ENCODE results near the gene ZDHHC18.

The ZDHHC18 gene

DNA sequence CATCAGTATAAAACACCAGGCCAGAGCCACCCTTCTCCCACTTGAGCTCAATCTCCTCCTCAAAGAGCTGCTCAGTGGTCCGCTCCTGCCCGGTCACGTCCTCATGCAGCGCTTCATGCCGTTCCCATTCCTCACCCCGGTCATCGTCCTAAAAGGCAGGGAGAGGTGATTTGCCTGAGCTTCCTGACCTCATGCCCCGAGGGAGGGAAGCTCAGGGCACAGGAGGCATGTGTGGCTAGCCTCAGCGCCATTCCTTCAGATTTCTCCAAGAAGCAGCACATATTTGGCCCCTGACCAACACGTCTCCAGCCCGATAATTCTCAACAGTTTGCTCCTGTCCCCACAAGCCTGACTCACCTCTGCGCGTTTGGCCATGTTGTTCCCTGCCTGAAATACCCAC lies 67.8 kb downstream of the ZDHHC18 start:
- no peak overlapping the region for H3K4me3 ChIP-seq (ENCODE audit: low read depth, low read length)
- H3K27me3 ChIP-seq (ENCODE audit: insufficient read depth, low read depth, severe bottlenecking): no peaks in the 10 kb centered on the region
- DNase-seq: no peak
- H3K27ac ChIP-seq: no peak overlapping the region
- peaks cover 66% of the 10 kb centered on the region for H3K36me3 ChIP-seq
- H3K9me3 ChIP-seq (ENCODE audit: severe bottlenecking): no peaks in the 10 kb centered on the region
- TF ChIP-seq, protein P1, sequence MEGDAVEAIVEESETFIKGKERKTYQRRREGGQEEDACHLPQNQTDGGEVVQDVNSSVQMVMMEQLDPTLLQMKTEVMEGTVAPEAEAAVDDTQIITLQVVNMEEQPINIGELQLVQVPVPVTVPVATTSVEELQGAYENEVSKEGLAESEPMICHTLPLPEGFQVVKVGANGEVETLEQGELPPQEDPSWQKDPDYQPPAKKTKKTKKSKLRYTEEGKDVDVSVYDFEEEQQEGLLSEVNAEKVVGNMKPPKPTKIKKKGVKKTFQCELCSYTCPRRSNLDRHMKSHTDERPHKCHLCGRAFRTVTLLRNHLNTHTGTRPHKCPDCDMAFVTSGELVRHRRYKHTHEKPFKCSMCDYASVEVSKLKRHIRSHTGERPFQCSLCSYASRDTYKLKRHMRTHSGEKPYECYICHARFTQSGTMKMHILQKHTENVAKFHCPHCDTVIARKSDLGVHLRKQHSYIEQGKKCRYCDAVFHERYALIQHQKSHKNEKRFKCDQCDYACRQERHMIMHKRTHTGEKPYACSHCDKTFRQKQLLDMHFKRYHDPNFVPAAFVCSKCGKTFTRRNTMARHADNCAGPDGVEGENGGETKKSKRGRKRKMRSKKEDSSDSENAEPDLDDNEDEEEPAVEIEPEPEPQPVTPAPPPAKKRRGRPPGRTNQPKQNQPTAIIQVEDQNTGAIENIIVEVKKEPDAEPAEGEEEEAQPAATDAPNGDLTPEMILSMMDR (IDR thresholded peaks at IDR 0.05; ENCODE audit: low read depth, low read length): no peak

DNA sequence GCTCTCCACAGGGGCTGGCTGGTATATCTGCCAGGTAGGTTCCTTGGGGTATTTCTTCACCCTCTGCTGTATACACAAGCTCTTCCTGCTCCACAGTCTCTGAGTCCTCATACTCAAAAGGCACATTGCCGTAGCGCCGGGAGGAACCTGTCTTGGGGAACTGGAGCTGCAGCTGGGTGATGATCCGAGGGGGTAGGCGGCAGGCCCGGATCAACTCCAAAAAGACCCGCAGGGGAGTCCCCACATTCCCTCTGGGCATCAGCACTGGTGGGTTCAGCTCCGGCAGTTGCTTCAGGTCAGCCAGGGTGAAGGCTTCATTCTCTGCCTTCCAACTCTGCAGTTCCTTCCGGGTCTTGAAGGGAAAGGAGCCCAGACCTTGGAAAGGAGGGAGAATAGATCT lies 70.9 kb downstream of the ZDHHC18 start:
- Histone ChIP-seq H3K27me3 (ENCODE audit: insufficient read depth, low read depth, severe bottlenecking) (no peaks in the 10 kb centered on the region), H3K27ac (no peak overlapping the region), H3K4me3 (ENCODE audit: low read depth, low read length) (no peak overlapping the region), H3K9me3 (ENCODE audit: severe bottlenecking) (no peaks in the 10 kb centered on the region), H3K36me3 (peaks cover 54% of the 10 kb centered on the region)
- no peak for DNase-seq
- TF ChIP-seq, protein P1 (IDR thresholded peaks at IDR 0.05; ENCODE audit: low read depth, low read length): no peak

DNA sequence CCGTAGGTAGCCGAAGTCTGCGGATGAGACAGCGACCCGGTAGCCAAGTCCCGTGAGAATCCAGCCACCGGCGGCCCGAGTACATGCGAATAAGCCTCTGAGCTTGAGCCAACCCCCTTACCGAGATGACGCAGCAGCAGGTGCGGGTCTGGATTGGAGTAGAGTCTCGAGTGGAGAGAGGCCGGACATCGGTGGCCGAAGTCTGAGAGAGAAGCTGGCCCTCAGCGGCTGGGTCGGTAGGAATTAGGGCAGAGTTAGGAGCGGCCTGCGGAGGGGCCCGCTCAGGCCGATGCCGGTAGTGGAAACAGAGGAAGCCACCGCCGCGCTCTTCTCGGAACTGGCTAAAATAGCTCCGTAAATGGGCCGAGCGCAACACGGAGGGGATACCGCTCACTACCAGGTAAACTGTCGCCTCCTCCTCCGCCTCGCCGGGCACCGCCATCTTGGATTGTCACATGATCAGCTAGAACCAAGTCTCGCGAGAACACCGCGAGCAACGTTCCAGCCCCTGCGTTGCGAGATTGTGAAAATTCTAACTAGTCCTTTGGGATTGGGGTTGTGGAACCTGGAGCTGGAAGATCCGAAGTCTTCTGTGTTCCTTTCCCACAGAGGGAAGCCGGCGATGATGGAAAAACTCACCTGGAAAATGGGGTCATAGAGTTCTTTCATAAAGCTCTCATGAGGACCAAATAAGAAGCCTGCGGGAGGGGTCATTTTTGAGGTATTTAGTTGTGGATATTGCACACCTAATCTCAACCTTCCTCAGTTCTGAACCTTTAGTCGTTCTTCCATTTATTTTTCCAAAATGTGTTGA lies 73.7 kb downstream of the ZDHHC18 start, which contains the start of gene GPATCH3:
Gene GPATCH3 (minus strand): TSS at position 467 of the 814 bp plus-strand sequence. CDS start 25 bp downstream, at position 442.
- no peaks in the 10 kb centered on the region for H3K9me3 ChIP-seq (ENCODE audit: severe bottlenecking)
- TF ChIP-seq, protein P1 (IDR thresholded peaks at IDR 0.05; ENCODE audit: low read depth, low read length): no peak
- peak within 1 kb of the TSS; percentile 86 for H3K27ac ChIP-seq
- peak; percentile 92 for DNase-seq
- H3K27me3 ChIP-seq (ENCODE audit: insufficient read depth, low read depth, severe bottlenecking): no peaks in the 10 kb centered on the region
- H3K36me3 ChIP-seq: peaks cover 28% of the 10 kb centered on the region
- peak within 1 kb of the TSS; percentile 95 for H3K4me3 ChIP-seq (ENCODE audit: low read depth, low read length)

DNA sequence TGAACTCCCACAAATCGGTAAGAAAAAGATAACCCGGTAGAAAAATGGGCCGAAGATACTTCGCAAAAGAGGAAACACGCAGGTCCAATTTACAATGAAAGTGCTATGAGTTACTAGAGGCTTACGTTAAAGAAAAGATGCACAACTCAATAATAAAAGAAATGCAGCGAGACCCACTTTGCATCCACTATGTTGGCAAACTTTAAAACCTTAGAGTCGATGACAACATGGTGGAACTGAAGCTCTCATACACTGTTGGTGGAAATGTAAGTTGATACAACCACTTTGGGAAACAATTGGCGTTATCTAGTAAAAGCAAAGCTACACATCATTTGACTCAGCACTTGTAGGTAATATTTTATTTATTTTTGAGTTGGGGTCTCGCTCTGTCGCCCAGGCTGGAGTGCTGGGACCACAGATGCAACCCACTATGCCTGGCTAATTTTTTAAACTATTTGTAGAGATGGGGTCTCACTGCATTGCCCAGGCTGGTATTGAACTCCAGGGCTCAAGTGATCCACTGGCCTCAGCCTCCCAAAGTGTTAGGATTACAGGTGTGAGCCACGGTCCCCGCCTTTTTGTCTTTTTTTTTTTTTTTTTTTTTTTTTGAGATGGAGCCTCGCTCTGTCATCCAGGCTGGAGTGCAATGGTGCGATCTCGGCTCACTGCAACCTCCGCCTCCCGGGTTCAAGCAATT lies 74.5 kb downstream of the ZDHHC18 start:
- peak overlapping the region; percentile 86 for H3K27ac ChIP-seq
- TF ChIP-seq, protein P1 (IDR thresholded peaks at IDR 0.05; ENCODE audit: low read depth, low read length): no peak
- peaks cover 24% of the 10 kb centered on the region for H3K36me3 ChIP-seq
- H3K27me3 ChIP-seq (ENCODE audit: insufficient read depth, low read depth, severe bottlenecking): no peaks in the 10 kb centered on the region
- no peak for DNase-seq
- H3K9me3 ChIP-seq (ENCODE audit: severe bottlenecking): no peaks in the 10 kb centered on the region
- H3K4me3 ChIP-seq (ENCODE audit: low read depth, low read length): peak overlapping the region; percentile 95
